ENCODE data around the gene TENM4. TPM values are rescaled to one million over a fixed set of nuclear protein-coding genes. Genes with fewer than 3 reads are reported as not detected.

Gene TENM4
- total RNA-seq, 1 experiment from 2014 or later = 25.0 TPM

GRCh38 chr11:79021601-79022000 lies 419.2 kb downstream of the TENM4 start:
- CTCF ChIA-PET = no interaction called here
- Mint-ChIP-seq H3K4me3 (no peak overlapping the region), H3K9me3 (no peaks in the 10 kb centered on the region), H3K36me3 (no peaks in the 10 kb centered on the region), H3K4me1 (peaks cover 18% of the 10 kb centered on the region), H3K27ac (no peak overlapping the region), H3K27me3 (ENCODE audit: low read depth) (peaks cover 5% of the 10 kb centered on the region)
- POLR2A ChIA-PET = no interaction called here
- ATAC-seq (no peak), DNase-seq (ENCODE audit: low spot score) (no peak)
- TF ChIP-seq ZNF232 (CRISPR knock-in tag; IDR thresholded peaks at IDR 0.05) (no peak), NFE2L1 (CRISPR knock-in tag; IDR thresholded peaks at IDR 0.05) (no peak), TEAD1 (CRISPR knock-in tag; IDR thresholded peaks at IDR 0.05) (no peak)

GRCh38 chr11:79019975-79020374 lies 420.9 kb downstream of the TENM4 start:
- H3K4me1 Mint-ChIP-seq = peaks cover 8% of the 10 kb centered on the region
- POLR2A ChIA-PET = no interaction called here
- TF ChIP-seq FOXP4 (CRISPR knock-in tag; IDR thresholded peaks at IDR 0.05) = no peak
- TF ChIP-seq ATF2 (CRISPR knock-in tag; IDR thresholded peaks at IDR 0.05; ENCODE audit: borderline replicate concordance, low read depth) = no peak
- TF ChIP-seq TCF7 (CRISPR knock-in tag; IDR thresholded peaks at IDR 0.05; ENCODE audit: low read depth) = no peak
- no peak for TF ChIP-seq NR3C1 (CRISPR knock-in tag; conservative IDR thresholded peaks at IDR 0.05; ENCODE audit: low read depth)
- TF ChIP-seq IRF2 (CRISPR knock-in tag; IDR thresholded peaks at IDR 0.05; ENCODE audit: borderline replicate concordance, low read depth) = no peak
- no peak for TF ChIP-seq ERG (CRISPR knock-in tag; IDR thresholded peaks at IDR 0.05)
- TF ChIP-seq SOX15 (CRISPR knock-in tag; IDR thresholded peaks at IDR 0.05) = no peak
- no peak for TF ChIP-seq GTF2I (CRISPR knock-in tag; conservative IDR thresholded peaks at IDR 0.05)
- no peak for TF ChIP-seq ZSCAN18 (CRISPR knock-in tag; IDR thresholded peaks at IDR 0.05)

GRCh38 chr11:79019277-79019676 lies 421.6 kb downstream of the TENM4 start:
- Mint-ChIP-seq H3K4me1 (peaks cover 8% of the 10 kb centered on the region), H3K36me3 (no peaks in the 10 kb centered on the region), H3K4me3 (no peak overlapping the region), H3K9me3 (no peaks in the 10 kb centered on the region), H3K27ac (no peak overlapping the region), H3K27me3 (ENCODE audit: low read depth) (no peaks in the 10 kb centered on the region; the same call in 1 of the 2 replicates)
- ATAC-seq (no peak), DNase-seq (ENCODE audit: low spot score) (no peak)
- POLR2A ChIA-PET = no interaction called here
- CTCF ChIA-PET = interaction anchor here (1.6 kb wide), 1 partner anchor 33 kb away, joined by 4 read pairs; no protein-coding TSS in a partner anchor
- TF ChIP-seq OVOL2 (CRISPR knock-in tag; IDR thresholded peaks at IDR 0.05; ENCODE audit: borderline replicate concordance) (no peak), ZNF281 (CRISPR knock-in tag; IDR thresholded peaks at IDR 0.05) (no peak), ETV6 (CRISPR knock-in tag; IDR thresholded peaks at IDR 0.05) (no peak), MAX (CRISPR knock-in tag; IDR thresholded peaks at IDR 0.05) (no peak), GRHL2 (CRISPR knock-in tag; IDR thresholded peaks at IDR 0.05; ENCODE audit: insufficient replicate concordance, severe bottlenecking) (no peak), ZNF232 (CRISPR knock-in tag; IDR thresholded peaks at IDR 0.05) (no peak), RELA (CRISPR knock-in tag; IDR thresholded peaks at IDR 0.05; ENCODE audit: borderline replicate concordance) (no peak), MLX (CRISPR knock-in tag; IDR thresholded peaks at IDR 0.05) (no peak), USF1 (CRISPR knock-in tag; IDR thresholded peaks at IDR 0.05) (no peak), ZNF138 (CRISPR knock-in tag; conservative IDR thresholded peaks at IDR 0.05) (no peak)

More at GRCh38 chr11:79019975-79020374, 420.9 kb downstream of the TENM4 start:
- no peaks in the 10 kb centered on the region for H3K36me3 Mint-ChIP-seq
- H3K9me3 Mint-ChIP-seq = no peaks in the 10 kb centered on the region
- DNase-seq (ENCODE audit: low spot score) = no peak
- CTCF ChIA-PET = interaction anchor here (1.6 kb wide), 1 partner anchor 33 kb away, joined by 4 read pairs; no protein-coding TSS in a partner anchor
- H3K4me3 Mint-ChIP-seq = no peak overlapping the region
- H3K27me3 Mint-ChIP-seq (ENCODE audit: low read depth) = peaks cover 2% of the 10 kb centered on the region; the same call in 1 of the 2 replicates
- H3K27ac Mint-ChIP-seq = no peak overlapping the region
- no peak for ATAC-seq

All from WTC11 (cell line).